Measurements from ENCODE around the gene EGLN2. TPM values are rescaled to one million over a fixed set of nuclear protein-coding genes. Genes with fewer than 3 reads are reported as not detected.
"Not testable (repeated sequence)": the region's sequence is repeated elsewhere in the genome, so short reads cannot be mapped to it uniquely, and the experiment has no call there.

EGLN2 gene
- total and polyA plus RNA-seq, 4 donors, result 130 to 157 (median 132) TPM

DNA sequence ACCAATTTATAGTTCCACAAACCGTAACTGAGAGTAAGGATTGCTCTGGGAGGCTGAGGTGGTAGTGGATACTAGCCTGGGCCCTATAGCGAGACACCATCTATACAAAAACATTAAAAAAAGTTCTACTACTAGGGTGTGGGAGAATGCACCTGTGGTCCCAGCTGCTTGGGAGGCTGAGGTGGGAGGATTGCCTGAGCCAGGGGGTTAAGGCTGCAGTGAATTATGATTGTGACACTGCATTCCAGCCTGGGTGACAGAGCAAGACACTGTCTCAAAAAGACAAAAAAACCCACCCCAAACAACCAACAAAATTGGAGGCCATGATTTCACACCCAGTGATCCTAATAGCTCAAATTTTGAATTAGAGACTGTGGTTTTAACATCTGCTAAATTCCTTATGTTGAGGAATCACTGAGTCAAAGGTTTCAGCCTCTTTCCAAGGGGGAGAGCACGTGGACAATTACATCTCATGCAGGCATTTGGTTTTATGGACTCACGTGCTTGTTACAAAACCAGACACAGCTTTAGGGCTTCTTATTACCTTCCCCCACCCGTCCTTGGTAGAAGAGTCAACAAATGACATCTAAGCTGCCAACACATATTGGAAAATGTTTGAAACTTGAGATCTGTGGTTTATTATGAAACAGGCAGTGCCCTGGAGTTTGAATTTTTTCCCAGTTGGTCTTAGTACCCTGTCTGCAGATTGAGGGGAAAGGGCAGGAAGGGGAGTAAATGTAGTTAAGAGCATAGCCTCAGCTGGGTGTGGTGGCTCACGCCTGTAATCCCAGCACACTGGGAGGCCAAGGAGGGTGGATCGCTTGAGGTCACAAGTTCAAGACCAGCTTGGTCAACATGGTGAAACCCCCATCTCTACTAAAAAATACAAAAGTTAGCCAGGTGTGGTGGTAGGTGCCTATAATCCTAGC is 32.8 kb downstream of the EGLN2 start:
- Histone ChIP-seq H3K4me3 (no peak overlapping the region), H3K36me3 (ENCODE audit: control insufficient read depth in 4 of 4, insufficient read depth in 4 of 4, low read length in 4 of 4) (peaks cover 0 to 5% (median 1%) of the 10 kb centered on the region in 4 donors), H3K9me3 (ENCODE audit: control insufficient read depth in 4 of 4, insufficient read depth in 3 of 4, low read length in 3 of 4) (no peaks in the 10 kb centered on the region), H3K27me3 (ENCODE audit: control insufficient read depth in 3 of 3, insufficient read depth in 3 of 3, low read length in 2 of 3) (no peaks in the 10 kb centered on the region), H3K9ac (ENCODE audit: insufficient read depth in 1 of 2, low read length in 2 of 2) (no peak overlapping the region), H3K4me1 (ENCODE audit: control insufficient read depth in 5 of 5, insufficient read depth in 5 of 5, low read length in 5 of 5) (peaks cover 0 to 2% (median 0%) of the 10 kb centered on the region in 5 donors), H3K27ac (ENCODE audit: low read depth in 1 of 2, low read length in 1 of 2) (no peak overlapping the region)
- ATAC-seq (ENCODE audit: insufficient read depth, low FRiP score) (peak; percentile 19), DNase-seq (peak in 2 of 3 donors; percentile 39 to 68)
- TF ChIP-seq, protein P1, sequence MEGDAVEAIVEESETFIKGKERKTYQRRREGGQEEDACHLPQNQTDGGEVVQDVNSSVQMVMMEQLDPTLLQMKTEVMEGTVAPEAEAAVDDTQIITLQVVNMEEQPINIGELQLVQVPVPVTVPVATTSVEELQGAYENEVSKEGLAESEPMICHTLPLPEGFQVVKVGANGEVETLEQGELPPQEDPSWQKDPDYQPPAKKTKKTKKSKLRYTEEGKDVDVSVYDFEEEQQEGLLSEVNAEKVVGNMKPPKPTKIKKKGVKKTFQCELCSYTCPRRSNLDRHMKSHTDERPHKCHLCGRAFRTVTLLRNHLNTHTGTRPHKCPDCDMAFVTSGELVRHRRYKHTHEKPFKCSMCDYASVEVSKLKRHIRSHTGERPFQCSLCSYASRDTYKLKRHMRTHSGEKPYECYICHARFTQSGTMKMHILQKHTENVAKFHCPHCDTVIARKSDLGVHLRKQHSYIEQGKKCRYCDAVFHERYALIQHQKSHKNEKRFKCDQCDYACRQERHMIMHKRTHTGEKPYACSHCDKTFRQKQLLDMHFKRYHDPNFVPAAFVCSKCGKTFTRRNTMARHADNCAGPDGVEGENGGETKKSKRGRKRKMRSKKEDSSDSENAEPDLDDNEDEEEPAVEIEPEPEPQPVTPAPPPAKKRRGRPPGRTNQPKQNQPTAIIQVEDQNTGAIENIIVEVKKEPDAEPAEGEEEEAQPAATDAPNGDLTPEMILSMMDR (IDR thresholded peaks at IDR 0.05; ENCODE audit: control extremely low read depth, extremely low read depth), result no peak
- 54 to 55% methylated on average over 7 of the region's 7 CpGs for WGBS, 2 donors

DNA sequence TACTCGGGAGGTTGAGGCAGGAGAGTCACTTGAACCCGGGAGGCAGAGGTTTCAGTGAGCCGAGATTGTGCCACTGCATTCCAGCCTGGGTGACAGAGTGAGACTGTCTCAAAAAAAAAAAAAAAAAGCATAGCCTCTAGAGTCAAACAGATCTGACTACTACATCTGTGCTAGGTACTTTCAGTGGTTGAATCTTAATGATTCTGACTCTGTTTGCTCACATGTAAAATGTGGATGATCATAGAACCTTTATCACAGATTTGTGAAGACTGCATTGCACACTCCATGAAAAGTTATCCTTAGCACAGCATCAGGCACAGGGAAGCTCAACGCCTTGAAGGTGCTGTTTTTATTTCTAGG is 33.4 kb downstream of the EGLN2 start:
- not testable (repeated sequence) for H3K27ac ChIP-seq (ENCODE audit: low read depth in 1 of 2, low read length in 1 of 2); H3K4me3 ChIP-seq; ATAC-seq (ENCODE audit: insufficient read depth, low FRiP score); H3K27me3 ChIP-seq (ENCODE audit: control insufficient read depth in 3 of 3, insufficient read depth in 3 of 3, low read length in 2 of 3); H3K9ac ChIP-seq (ENCODE audit: insufficient read depth in 1 of 2, low read length in 2 of 2); H3K9me3 ChIP-seq (ENCODE audit: control insufficient read depth in 4 of 4, insufficient read depth in 3 of 4, low read length in 3 of 4); DNase-seq; H3K4me1 ChIP-seq (ENCODE audit: control insufficient read depth in 5 of 5, insufficient read depth in 5 of 5, low read length in 5 of 5); H3K36me3 ChIP-seq (ENCODE audit: control insufficient read depth in 4 of 4, insufficient read depth in 4 of 4, low read length in 4 of 4)
- 69 to 83% methylated on average over 4 of the region's 4 CpGs for WGBS, 2 donors

DNA sequence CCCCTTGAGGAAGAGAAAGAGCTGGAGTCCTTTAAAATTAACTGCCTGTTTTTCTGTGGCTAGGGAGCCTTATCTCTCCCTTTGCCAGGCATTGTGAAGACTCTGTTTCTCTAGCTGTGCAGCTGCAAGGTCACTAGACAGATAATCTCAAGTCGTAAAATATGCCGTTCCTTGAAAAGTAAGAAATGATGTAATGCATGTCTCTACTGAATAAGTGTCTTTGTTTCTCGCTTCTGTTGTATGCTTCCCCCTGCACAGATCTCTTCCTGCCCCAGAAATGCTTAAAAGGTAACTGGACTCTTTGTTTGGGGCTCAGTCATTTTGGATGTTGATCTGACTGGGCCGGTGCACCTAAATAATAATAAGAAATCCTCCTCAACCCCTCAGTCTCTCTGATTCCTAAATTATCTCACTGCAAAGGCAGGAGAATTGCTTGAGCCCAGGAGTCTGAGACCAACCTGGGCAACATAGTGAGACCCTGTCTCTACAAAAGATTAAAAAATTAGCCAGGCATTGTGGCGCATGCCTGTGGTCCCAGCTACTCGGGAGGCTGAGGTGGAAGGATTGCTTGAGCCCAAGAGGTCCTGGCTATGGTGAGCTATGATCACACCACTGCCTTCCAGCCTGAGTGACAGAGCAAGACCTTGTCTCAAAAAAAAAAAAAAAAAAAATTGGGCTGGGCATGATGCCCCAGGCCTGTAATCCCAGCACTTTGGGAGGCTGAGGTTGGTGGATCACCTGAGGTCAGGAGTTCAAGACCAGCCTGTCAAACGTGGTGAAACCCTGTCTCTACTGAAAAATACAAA is 34.9 kb downstream of the EGLN2 start:
- not testable (repeated sequence) for H3K9me3 ChIP-seq (ENCODE audit: control insufficient read depth in 4 of 4, insufficient read depth in 3 of 4, low read length in 3 of 4); H3K9ac ChIP-seq (ENCODE audit: insufficient read depth in 1 of 2, low read length in 2 of 2); H3K4me1 ChIP-seq (ENCODE audit: control insufficient read depth in 5 of 5, insufficient read depth in 5 of 5, low read length in 5 of 5); H3K27me3 ChIP-seq (ENCODE audit: control insufficient read depth in 3 of 3, insufficient read depth in 3 of 3, low read length in 2 of 3); DNase-seq; H3K36me3 ChIP-seq (ENCODE audit: control insufficient read depth in 4 of 4, insufficient read depth in 4 of 4, low read length in 4 of 4); H3K4me3 ChIP-seq; H3K27ac ChIP-seq (ENCODE audit: low read depth in 1 of 2, low read length in 1 of 2); ATAC-seq (ENCODE audit: insufficient read depth, low FRiP score)
- WGBS, 2 donors, result 47 to 49% methylated on average over 7 of the region's 7 CpGs

DNA sequence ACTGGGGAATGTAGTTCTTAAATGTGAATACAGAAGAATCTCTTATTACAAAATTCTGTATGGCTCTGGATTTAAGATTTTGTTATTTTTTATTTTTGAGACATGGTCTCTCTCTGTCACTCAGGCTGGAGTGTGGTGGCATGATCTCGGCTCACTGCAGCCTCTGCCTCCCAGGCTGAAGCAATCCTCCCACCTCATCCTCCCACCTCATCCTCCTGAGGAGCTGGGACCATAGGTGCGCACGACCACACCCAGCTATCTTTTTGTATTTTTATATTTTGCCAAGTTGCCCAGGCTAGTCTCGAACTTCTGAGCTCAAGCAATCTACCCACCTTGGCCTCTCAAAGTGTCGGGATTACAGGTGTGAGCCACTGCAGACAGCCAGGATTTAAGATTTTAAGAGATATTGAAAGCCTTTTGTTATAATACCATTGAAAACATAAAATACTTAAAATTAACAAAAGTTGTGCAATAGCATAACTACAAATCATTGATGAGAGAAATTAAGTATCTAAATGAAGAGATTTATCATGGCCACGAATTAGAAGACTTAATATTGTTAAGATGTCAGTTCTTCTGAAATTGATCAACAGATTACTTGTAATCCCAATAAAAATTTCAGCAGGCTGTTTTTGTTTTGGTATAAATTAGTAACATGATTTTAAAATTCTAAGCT is 37.9 kb downstream of the EGLN2 start:
- H3K9me3 ChIP-seq (ENCODE audit: control insufficient read depth in 4 of 4, insufficient read depth in 3 of 4, low read length in 3 of 4), result no peaks in the 10 kb centered on the region
- DNase-seq, result no peak
- no peaks in the 10 kb centered on the region for H3K36me3 ChIP-seq (ENCODE audit: control insufficient read depth in 4 of 4, insufficient read depth in 4 of 4, low read length in 4 of 4)
- 89 to 92% methylated on average over 6 of the region's 6 CpGs for WGBS, 2 donors
- H3K4me1 ChIP-seq (ENCODE audit: control insufficient read depth in 5 of 5, insufficient read depth in 5 of 5, low read length in 5 of 5), result no peaks in the 10 kb centered on the region
- H3K27ac ChIP-seq (ENCODE audit: low read depth in 1 of 2, low read length in 1 of 2), result no peak overlapping the region
- TF ChIP-seq, protein P1 (IDR thresholded peaks at IDR 0.05; ENCODE audit: control extremely low read depth, extremely low read depth), result no peak
- H3K4me3 ChIP-seq, result no peak overlapping the region
- ATAC-seq (ENCODE audit: insufficient read depth, low FRiP score), result no peak
- H3K27me3 ChIP-seq (ENCODE audit: control insufficient read depth in 3 of 3, insufficient read depth in 3 of 3, low read length in 2 of 3), result no peaks in the 10 kb centered on the region
- H3K9ac ChIP-seq (ENCODE audit: insufficient read depth in 1 of 2, low read length in 2 of 2), result no peak overlapping the region

DNA sequence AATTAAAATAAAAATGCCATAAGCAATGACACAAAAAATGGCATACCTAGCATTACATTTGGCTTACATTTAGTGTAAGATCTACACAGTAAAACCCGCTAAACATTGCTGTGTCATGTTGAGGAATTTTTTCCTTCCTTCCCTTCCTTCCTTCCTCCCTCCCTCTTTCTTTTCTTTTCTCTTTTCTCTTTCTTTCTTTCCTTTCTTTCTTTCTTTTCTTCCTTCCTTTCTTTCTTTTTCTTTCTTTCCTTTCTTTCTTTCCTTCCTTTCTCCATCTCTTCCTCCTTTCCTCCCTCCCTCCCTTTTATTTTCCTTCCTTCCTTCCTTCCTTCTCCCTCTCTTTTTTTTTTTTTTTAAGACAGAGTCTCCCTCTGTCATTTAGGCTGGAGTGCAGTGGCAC is 39.5 kb downstream of the EGLN2 start:
- not testable (repeated sequence) for H3K9ac ChIP-seq (ENCODE audit: insufficient read depth in 1 of 2, low read length in 2 of 2); DNase-seq; H3K4me3 ChIP-seq; H3K27ac ChIP-seq (ENCODE audit: low read depth in 1 of 2, low read length in 1 of 2); ATAC-seq (ENCODE audit: insufficient read depth, low FRiP score); H3K9me3 ChIP-seq (ENCODE audit: control insufficient read depth in 4 of 4, insufficient read depth in 3 of 4, low read length in 3 of 4); H3K27me3 ChIP-seq (ENCODE audit: control insufficient read depth in 3 of 3, insufficient read depth in 3 of 3, low read length in 2 of 3); H3K4me1 ChIP-seq (ENCODE audit: control insufficient read depth in 5 of 5, insufficient read depth in 5 of 5, low read length in 5 of 5); H3K36me3 ChIP-seq (ENCODE audit: control insufficient read depth in 4 of 4, insufficient read depth in 4 of 4, low read length in 4 of 4)
- WGBS, 2 donors, result 77 to 78% methylated on average over 1 of the region's 1 CpG

DNA sequence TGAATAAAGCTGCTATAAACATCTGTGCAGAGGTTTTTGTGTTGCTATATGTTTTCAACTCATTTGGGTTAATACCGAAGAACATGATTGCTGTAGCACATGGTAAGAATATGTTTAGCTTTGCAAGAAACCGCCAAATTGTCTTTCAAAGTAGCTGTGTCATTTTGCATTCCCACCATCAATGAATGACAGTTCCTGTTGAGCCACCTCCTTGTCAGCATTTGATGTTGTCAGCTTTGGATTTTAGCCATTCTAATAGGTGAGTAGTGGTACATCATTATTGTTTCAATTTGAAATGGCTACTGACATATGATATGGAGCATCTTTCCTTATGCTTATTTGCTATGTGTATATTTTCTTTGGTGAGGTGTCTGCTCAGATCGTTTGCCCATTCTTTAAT is 43.0 kb downstream of the EGLN2 start:
- WGBS, 2 donors, result 88 to 95% methylated on average over 3 of the region's 3 CpGs
- ATAC-seq (ENCODE audit: insufficient read depth, low FRiP score); H3K36me3 ChIP-seq (ENCODE audit: control insufficient read depth in 4 of 4, insufficient read depth in 4 of 4, low read length in 4 of 4); H3K9me3 ChIP-seq (ENCODE audit: control insufficient read depth in 4 of 4, insufficient read depth in 3 of 4, low read length in 3 of 4); H3K4me1 ChIP-seq (ENCODE audit: control insufficient read depth in 5 of 5, insufficient read depth in 5 of 5, low read length in 5 of 5); DNase-seq; H3K27me3 ChIP-seq (ENCODE audit: control insufficient read depth in 3 of 3, insufficient read depth in 3 of 3, low read length in 2 of 3); H3K27ac ChIP-seq (ENCODE audit: low read depth in 1 of 2, low read length in 1 of 2); H3K4me3 ChIP-seq; H3K9ac ChIP-seq (ENCODE audit: insufficient read depth in 1 of 2, low read length in 2 of 2): not testable (repeated sequence)

All from lung (tissue), 12 donors.